GM18873 (cell line): ENCODE measurements around the gene LEFTY1.
A peak's percentile ranks its signal among the peaks of the same experiment; 100 is the strongest.

ENCODE experiments used
- ATAC-seq: cut with Tn5 transposase; IDR thresholded peaks from one replicate; pipeline ENCODE4 v1.9.1; 2021; ENCODE audit warnings: mild to moderate bottlenecking, moderate library complexity, moderate number of reproducible peaks; ENCODE audit not compliant: unreplicated experiment, low FRiP score

The LEFTY1 gene

DNA sequence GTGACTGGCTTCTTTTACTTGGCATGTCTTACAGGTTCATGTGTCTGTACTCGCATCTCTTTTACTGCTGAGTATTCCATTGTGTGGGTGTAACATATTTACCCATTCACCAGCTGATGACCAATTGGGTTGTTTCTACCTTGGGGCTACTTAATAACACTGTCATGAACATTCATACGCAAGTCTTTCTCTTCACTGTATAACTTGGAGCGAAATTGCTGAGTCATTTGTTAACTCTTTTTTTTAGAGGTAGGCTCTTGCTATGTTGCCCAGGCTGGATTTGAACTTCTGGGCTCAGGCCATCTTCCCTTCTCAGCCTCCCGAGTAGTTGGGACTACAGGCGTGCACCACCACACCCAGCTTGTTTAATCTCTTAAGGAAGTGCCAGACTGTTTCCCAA is 28.6 kb upstream of the LEFTY1 start:
- no peak for ATAC-seq

DNA sequence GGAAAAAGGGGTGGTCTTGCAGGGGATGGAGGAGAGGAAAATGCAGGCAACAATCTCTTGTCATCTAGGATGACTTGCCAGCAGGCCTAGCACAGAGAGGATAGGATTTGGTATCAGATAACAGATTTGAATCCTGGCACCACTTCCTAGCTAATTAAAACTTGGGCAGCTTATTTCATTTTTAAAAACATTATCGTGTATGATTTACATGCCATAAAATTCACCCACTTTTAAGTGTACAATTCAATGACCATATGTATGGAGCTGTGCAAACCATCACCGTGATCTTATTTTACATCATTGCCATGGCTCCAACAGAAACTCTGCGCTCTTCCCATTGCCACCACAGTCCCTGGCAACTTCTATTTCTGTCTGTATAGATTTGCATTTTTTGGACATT is 28.2 kb upstream of the LEFTY1 start:
- ATAC-seq = no peak

DNA sequence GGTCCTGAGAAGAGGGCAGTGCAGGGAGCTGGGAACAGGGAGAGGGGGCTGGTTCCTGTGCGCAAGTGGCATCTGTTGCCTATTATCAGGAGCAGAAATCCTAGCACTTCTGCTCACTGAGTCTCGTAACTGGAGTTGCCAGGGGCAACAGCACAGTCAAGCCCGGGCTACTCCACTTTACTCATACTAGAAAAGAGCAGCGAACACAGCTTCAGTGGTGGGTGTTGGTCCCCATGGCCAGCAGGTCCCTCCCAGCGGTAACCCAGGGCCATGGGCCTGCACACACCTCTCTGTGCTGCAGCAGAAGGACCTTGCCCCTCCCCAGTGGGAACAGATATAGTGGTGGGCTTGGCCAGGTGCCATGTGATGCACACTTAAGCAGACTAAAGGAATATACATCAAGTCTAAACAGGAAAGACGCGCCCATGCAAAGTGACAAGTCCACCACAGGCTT is 26.6 kb upstream of the LEFTY1 start:
- no peak for ATAC-seq

DNA sequence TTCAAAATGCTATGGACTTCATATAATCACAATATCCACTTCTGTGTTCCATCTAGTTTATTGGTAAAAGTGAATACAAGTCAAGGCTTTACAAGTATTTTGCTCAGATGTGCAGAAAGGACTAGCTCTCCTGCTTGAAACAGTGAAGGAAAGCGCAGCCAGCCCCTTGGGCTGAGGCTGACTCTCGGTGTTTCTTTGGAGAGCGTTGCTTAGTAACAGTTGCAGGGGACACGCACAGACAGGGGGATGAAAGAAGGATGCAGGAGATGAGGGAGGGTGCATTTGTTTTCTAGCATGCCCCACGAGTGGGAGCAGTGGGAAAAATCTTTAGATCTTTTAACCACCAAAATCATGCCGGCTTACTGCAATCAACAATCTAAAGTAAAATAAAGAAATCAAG is 26.0 kb upstream of the LEFTY1 start:
- ATAC-seq = no peak

DNA sequence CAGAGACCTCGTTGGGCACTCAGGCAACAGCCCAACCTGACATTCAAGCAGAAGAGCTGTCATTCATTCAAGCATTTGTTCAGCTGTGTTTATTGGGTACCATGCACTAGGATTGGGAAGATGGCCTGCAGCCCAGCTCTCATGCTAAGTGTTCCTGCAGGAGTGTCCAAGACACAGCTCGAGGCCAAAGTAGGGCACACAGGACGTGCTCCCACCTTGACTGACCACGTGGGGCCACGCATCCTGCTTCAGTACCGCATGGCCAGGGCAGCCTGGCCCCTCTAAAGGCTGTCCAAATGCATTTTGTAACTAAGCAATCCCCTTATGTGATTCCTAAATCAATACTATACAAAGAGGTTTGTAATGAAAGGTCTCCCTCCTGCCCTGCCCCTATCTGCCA is 25.4 kb upstream of the LEFTY1 start:
- ATAC-seq = no peak

DNA sequence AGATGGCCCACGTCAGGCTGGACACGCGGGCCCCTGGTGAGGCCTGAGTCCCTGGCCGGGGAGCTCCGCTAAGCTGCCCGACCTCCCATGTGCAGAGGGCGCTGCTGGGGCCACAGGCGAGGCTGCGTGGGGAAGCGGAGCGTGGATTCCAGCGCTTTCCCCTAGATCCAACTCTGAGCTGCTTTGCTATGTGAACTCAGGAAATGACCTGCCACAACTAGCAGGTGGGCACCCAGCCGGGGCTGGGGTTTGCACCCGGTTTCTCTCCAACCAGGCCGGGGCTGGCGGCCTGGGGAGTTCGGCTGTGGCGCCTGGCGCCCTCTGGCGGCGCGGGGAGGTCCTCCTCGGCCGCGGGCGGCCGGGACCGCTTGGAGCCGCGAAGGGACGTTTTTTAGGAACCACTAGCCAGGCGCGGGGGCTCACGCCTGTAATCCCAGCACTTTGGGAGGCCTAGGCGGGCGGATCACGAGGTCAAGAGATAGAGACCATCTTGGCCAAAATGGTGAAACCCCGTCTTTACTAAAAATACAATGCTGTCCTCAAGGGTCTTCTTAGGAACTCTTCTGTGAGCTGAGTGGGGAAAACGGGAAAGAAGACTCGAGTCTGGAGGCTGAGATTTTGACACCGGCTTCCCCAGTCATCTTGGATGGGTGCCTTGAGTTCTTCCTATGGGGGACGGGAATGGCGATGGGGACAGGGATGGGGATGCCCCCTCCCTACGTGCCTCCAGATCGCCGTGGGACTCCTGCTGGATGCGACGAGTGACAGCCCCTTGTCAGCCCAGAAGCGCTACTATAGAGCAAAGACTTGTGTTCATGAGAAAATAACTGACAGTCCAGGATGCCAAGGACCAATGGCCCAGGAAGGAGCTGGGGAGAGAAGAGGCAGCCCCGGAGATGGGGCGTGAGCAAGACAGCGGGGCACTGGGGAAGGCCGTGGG is 22.5 kb upstream of the LEFTY1 start:
- ATAC-seq = no peak

DNA sequence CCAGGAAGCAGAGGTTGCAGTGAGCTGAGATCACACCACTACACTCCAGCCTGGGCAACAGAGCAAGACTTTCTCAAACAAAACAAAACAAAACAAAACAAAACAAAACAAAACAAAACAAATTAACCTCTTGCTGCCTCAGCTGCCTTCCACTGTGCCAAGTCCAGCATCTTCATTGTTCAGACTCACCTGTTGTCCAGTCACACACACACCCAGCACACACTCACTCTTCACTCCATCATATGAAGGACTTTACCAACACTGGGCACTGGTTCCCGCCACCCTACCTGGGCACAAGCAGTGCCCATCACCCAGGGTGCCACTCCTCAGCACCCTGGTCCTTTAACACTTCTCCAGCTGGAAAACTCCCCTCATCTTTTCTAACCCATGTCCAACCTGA is 20.5 kb upstream of the LEFTY1 start:
- no peak for ATAC-seq

DNA sequence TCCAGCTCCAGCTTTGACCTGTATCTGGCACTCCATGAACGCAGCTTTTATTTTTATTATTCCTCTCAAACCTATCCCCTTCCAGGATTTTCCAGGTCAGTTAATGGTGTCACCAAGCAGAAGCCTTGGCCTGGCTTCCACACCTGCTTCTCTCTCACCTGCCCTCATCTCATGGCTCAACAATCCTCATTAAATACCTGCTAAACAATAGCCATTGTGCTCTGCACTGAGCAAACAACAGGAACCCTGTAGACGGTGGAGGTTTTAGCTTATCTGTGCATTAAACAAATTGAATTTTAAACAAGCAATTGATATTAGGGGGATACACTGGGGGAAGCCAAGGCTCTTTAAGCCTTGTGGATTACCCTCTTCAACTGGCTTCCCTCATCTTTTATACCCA is 19.8 kb upstream of the LEFTY1 start:
- no peak for ATAC-seq

DNA sequence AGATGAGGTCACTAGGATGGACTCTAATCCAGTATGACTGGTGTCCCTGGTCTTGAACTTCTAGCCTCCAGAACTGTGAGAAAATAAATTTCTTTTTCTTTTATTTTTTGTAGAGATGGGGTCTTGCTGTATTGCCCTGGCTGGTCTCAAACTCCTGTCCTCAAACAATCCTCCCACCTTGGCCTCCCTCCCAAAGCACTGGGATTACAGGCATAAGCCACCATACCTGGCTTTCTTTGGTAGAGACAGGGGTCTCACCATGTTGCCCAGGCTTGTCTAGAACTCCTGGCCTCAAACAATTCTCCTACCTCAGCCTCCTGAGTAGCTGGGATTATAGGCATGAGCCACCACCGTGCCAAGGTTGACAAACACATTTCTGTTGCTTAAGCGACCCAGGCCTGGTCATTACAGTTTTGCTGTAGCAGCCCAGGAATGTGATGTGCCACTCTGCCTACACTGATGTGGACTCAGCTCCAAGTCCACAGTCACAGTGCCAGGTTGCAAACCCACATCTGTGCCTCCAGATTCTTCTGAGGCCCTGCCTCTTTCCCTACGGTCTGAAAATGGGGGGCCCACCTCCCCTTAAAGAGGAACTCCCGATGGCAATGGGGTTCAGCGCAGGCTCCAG is 19.2 kb upstream of the LEFTY1 start:
- no peak for ATAC-seq

DNA sequence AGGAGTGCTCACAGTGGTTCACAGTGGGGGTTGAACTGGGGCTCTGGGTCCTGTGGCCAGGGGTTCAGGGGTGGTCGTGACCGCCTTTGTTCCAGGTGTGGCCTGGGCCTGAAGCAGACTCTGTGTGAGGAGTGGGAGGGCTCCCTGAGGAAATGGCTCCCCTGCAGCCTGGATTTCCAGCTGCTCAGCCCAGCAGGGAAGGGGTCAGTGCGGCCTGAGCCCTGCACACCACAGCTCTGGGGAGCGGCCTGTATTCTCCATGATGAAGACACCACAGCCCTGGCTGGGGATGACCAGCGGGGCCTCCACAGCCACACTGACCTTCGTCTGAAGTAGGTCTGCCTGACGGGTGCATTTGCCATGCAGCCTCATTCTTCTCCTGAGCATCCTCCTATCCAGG is 18.4 kb upstream of the LEFTY1 start:
- ATAC-seq = no peak

DNA sequence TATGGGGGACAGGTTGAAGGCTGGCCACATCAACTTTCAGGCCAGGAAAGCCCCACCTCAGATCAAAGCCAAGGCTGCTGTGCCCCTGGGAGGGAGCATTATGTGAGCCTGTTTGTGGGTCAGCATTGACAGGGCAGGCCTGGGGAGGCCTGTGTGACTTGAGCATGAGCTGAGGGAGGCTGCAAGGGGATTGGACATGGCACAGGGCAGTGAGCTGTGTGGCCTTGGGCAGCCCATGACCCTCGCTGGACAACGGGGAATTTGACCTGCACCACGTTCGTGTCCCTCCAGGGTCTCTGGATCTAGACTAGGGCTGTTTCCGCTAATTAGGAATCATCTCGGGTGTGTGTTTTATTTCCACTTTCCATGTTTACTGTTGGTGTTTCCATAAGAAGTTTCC is 17.5 kb upstream of the LEFTY1 start:
- ATAC-seq = no peak

DNA sequence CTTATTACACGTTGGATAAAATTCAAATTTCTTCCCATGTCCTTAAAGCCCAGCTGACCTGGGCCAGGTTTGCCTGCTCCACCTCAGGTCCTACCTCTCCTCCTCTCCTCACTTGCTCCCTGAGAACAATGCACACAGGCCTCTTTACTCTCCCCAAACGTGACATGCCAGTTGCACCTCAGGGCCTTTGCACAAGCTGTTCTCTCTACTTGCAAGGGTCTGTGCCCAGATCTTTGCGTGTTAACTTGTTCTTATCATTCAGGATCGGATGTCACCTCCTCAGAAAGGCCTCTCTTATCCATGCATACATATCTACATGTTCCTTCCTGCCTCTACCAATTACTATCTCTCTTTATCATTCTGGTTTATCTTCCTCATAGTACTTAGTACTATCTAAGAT is 14.7 kb upstream of the LEFTY1 start:
- ATAC-seq = no peak

DNA sequence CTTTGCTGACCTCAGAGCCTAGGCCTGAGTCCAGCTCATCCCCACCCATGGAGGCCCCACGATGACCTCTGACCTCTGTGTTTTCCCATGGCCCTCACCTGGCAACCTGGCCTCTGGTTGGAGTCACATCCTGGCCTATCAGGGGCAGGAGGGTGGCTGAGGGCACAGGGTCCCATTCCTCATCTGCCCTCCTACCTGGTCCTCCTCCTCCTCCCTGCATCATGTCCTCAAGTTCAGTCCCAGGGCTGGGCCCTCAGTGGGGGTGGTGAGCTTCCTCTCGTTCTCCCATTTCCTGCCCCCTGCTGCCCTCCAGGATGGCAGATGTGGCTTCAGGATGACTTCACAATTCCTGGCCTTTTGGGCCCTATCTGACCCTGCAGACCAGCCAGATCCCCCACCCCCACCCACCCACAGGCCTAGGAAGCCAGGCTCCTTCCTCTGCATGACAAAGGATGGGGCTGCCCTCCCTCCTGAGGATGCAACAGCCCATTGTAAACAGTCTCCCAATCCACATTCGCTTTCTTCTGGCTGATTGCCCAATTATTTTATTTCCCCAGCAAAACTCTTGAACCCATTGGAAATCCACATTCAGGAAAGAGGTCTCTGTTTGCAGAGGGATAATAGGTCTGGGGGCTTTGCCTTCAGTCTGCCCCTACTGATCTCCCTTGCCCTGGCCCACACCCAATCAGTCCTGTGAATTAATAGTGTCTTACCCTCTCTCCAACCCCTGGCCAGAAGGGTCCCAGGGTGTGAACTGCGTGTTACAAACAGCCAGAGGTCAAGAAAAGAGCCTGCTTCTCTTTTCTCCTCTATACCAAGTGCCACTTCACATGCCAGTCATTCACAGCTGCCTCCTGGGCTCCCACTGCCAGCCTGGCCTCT is 10.3 kb upstream of the LEFTY1 start:
- no peak for ATAC-seq

DNA sequence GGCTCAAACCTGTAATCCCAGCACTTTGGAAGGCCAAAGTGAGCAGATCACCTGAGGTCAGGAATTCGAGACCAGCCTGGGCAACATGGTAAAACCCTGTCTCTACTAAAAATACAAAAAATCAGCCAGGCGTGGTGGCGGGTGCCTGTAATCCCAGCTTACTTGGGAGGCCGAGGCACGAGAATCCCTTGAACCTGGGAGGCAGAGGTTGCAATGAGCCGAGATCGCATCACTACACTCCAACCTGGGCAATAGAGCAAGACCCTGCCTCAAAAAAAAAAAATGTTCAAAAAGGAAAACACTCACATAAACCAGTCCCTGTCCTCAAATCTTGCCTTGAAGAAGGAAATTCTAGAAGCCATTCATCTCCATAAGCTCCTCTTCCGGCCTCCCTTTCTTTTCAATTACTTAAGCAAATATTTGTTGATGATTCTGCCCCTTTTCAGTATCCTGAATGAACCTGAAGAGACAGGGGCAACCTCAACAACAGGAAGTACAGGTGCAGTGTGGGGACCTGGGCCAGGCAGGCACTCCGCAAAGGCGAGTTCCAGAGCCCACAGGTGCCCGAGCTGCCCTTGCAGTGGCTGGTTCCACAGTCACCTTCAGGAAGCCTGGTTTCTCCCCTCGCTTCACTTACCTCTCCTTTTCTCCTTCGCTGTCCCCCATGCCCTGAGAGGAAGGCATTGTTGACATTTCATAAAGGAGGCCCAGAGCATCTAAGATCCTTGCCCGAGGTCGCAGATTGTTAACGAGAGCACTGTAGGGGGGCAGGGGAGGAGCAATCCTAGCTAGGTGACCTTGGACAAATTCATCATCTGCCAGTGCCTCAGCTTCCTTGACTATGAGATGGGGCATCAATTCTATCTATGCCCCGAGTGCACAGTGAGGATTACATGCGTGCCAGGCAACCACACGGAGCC is 8.9 kb upstream of the LEFTY1 start:
- no peak for ATAC-seq

DNA sequence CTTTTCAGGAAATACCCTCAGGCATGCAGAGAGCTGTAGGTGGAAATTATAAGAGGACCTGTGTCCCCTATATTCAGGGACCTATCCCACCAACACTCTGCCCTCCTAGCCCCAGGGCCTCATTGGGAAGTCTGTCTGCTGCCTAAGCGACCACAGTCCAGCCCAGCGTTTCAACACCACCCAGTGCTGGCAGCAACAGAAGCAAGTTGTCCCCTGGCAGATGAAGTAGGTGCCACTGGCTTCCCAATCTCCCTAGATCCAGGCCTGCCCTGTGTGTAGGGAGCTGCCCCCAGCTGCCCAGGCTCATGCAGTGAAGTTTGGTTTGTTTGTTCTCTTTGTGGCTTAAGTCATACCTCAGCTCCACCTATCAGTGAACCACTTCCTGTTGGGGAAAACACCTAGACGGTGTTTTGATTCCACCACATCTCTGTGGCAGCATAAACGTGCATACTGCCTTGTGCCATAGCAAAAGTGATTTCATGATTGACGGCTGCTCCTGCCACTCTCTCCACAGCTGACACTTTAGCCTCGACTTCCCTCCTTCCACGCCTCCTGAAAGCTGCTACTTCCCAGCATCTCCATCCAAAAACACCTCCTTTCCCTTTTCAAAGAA is 8.1 kb upstream of the LEFTY1 start:
- ATAC-seq = peak; percentile 100

DNA sequence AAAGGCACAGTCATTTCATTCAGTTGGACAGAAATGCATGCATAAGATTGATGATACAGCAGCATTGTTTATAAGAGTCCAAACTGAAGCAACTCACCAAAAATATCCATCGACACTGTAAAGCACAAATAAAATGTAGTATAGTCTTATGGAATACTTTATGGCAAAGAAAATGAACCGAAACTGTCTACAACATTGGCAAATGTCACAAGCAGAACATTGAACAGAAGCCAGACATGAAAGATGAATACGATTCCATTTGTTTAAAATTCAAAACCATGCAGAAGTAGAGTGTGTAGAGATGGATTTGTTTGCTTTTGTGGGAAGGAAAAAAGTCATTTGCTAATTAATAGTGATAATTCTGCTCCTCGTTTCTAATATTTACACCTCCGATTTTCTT is 7.5 kb upstream of the LEFTY1 start:
- ATAC-seq = no peak

DNA sequence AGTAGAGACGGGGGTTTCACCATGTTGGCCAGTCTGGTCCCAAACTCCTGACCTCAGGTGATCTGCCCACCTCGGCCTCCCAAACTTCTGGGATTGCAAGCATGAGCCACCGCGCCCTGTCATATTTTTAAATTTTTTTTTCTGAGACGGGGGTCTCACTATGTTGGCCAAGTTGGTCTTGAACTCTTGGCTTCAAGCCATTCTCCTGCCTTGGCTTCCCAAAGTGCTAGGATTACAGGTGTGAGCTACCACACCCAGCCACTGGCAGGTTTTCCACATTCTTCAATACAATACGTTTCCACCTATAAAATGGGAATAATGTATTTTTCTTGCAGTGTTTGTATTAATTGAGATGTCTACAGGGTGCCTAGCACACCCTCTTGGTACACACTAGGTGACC is 3.4 kb upstream of the LEFTY1 start:
- ATAC-seq = no peak

DNA sequence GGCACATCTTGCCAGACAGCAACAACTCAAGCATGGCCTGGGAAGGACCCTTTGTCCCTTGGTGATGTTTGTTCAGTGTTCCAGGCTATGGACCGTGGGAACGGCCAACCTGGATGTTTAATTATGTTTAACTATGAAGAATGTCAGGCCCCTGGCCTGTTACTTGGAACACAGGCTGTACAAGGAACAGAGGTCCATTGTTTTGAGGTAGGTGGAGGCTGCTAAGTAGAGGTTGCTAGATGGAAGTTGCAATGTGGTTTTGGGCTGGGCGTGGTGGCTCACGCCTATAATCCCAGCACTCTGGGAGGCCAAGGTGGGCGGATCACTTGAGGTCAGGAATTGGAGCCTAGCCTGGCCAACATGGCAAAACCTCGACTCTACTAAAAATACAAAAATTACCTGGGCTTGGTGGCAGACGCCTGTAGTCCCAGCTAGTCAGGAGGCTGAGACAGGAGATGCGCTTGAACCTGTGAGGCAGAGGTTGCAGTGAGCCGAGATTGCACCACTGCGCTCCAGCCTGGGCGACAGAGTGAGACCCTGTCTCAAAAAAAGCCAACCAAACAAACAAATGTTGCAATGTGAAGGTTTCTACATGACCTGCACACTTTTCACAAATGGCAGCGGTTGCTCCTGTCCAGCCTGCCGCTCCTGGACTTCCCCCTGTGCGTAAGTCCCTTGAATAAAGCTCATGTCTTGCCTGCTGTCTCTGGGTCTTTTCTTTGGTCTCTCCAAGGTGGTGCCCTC is 2.5 kb upstream of the LEFTY1 start:
- ATAC-seq = no peak
